K562 treated with DMSO at 1 percent for 48 hours (cell line): Measurements from ENCODE around the gene NENF. TPM values are rescaled to one million over a fixed set of nuclear protein-coding genes. Genes with fewer than 3 reads are reported as not detected.

ENCODE experiments used
- total RNA-seq: library from RNA; unstranded; fragments of 300-600 nt; gene quantifications from 2 replicates; pipeline ENCODE4 v1.2.3, GENCODE V29; 2022; ENCODE audit warnings: low replicate concordance; ENCODE audit errors: extremely low read depth

Gene NENF
- not detected in 2 replicates for total RNA-seq

DNA sequence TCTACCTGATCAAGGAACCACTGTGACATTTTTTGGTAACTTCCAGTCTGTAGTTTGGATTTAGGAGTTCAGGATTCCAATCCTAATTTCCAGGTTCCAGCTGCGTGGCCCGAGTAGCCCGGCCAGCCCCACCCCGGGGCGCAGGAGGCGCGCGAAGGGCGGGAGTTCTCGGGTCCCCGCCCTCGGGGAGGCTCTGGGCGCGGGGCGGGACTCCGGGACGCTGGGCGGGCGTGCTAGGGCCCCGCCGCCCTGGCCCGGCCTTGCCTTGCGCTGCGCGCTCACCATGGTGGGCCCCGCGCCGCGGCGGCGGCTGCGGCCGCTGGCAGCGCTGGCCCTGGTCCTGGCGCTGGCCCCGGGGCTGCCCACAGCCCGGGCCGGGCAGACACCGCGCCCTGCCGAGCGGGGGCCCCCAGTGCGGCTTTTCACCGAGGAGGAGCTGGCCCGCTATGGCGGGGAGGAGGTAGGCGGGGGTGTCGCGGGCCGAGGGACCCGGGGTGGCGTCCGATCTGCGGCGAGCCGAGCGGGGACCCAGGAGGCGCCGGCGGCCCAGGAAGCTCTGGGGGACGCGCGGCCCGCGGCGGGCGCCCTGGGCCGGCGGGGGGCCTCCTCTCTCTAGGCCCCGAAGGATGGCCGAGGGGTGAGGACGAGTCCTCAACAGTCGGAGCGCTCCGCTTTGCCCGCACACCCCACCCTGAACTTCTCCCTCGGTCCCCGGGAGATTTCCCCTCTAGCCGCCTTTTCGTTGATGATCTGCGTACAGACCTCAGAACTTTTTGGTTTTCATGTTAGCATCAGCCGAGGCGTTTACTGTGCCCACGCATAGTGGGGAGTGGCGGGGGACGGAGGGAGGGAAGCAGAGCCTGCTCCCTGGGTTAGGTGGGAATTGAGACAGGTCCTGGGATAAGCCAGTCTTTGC, at the start of gene NENF:
NENF (plus strand) TSS at position 260 of the 916 bp plus-strand sequence; CDS start at position 284, 24 bp downstream.

DNA sequence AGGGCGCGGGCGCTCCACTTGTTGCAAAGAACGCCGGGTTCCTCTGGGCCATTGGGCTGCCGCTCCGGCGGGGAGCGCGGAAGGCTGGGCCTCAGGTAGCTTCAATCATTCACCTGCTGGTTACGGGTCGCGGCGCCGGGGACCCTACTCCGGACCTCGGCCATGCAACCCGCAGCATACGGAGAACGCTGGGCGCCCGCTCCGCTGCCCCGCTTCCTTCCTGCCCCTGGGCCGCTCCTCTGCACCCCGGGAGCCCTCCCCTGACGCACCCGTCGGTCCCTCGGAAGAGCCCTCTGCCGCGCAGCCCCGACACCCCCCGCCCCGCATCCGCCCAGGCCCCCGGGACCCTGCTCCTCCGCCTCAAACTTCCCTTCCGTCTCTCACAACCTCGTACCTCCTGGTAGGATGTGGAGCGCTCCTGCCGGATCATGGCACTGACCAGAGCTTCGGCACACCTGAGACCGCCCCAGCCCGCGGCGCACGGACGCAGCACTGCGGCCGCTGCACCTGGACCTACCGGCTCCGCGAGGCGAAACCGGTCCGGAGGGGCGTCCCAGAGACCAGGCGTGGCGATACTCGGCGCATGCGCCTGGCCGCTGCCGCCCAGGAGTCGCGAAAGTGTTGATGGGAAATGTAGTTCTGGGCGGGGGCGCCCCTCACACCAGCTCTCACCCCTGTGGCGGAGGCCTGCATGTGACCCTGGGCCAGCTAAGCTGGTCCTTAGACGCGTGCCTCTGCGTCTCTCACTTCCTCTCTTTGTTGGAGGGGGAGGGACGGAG, 18.2 kb upstream of the NENF start, which contains the start of gene PACC1:
PACC1 (minus strand) TSS at position 559 of the 779 bp plus-strand sequence; CDS start at position 430, 129 bp downstream.

Other genes with a start within 250 kb of the NENF start
- gene PPP2R5A, start 147.5 kb upstream of the NENF start, total RNA-seq: not detected in 2 replicates
- gene PACC1, start 18.0 kb upstream of the NENF start, total RNA-seq: not detected in 2 replicates
- not detected in 2 replicates for gene ATF3, start 175.8 kb downstream of the NENF start, total RNA-seq